ENCODE results near the gene RPL32. TPM values are rescaled to one million over a fixed set of nuclear protein-coding genes. Genes with fewer than 3 reads are reported as not detected.

RPL32 gene
- total RNA-seq, 4 donors from 2014 or later = 373 to 937 (median 550) TPM

- TF ChIP-seq CTCF (IDR thresholded peaks at IDR 0.05) (no peak), EP300 (IDR thresholded peaks at IDR 0.05; ENCODE audit: low read depth) (no peak), POLR2A (IDR thresholded peaks at IDR 0.05) (no peak), POLR2AphosphoS5 (IDR thresholded peaks at IDR 0.05) (no peak)
- intact Hi-C loops (cut with DNase I; ENCODE audit: low total_unique reads) = no loop called here
- Histone ChIP-seq H3K27me3 (no peaks in the 10 kb centered on the region), H3K4me1 (no peaks in the 10 kb centered on the region), H3K36me3 (no peaks in the 10 kb centered on the region), H3K9me3 (no peaks in the 10 kb centered on the region), H3K27ac (no peak overlapping the region), H3K4me3 (no peak overlapping the region)
- in situ Hi-C loops (cut with MboI; ENCODE audit: low pct_ligation_motif_present in 1 of 4, low pct_unique_long_range_greater_than_20kb in 1 of 4, low sequenced_read_pairs in 3 of 4) = no loop called here
- no peak for DNase-seq
- WGBS, 2 donors (ENCODE audit: low coverage in 1 of 2) = 74 to 100% methylated on average over 1 to 8 of the region's 8 CpGs
Observed at GRCh38 chr3:12825156-12825555, 16.2 kb downstream of the RPL32 start.

- Histone ChIP-seq H3K27ac (no peak overlapping the region), H3K4me1 (no peaks in the 10 kb centered on the region), H3K27me3 (no peaks in the 10 kb centered on the region), H3K4me3 (no peak overlapping the region), H3K9me3 (no peaks in the 10 kb centered on the region), H3K36me3 (no peaks in the 10 kb centered on the region)
- 82 to 88% methylated on average over 2 to 7 of the region's 7 CpGs for WGBS, 2 donors (ENCODE audit: low coverage in 1 of 2)
- DNase-seq = no peak
- in situ Hi-C loops (cut with MboI; ENCODE audit: low pct_ligation_motif_present in 1 of 4, low pct_unique_long_range_greater_than_20kb in 1 of 4, low sequenced_read_pairs in 3 of 4) (no loop called here), intact Hi-C loops (cut with DNase I; ENCODE audit: low total_unique reads) (no loop called here)
- no peak for TF ChIP-seq EP300 (IDR thresholded peaks at IDR 0.05; ENCODE audit: low read depth)
- no peak for TF ChIP-seq CTCF (IDR thresholded peaks at IDR 0.05)
- no peak for TF ChIP-seq POLR2A (IDR thresholded peaks at IDR 0.05)
- no peak for TF ChIP-seq POLR2AphosphoS5 (IDR thresholded peaks at IDR 0.05)
Observed at GRCh38 chr3:12824299-12824698, 17.1 kb downstream of the RPL32 start.

GRCh38 chr3:12822725-12823373, 18.5 kb downstream of the RPL32 start:
- H3K36me3 ChIP-seq = no peaks in the 10 kb centered on the region
- intact Hi-C loops (cut with DNase I; ENCODE audit: low total_unique reads) (no loop called here), in situ Hi-C loops (cut with MboI; ENCODE audit: low pct_ligation_motif_present in 1 of 4, low pct_unique_long_range_greater_than_20kb in 1 of 4, low sequenced_read_pairs in 3 of 4) (no loop called here)
- H3K4me3 ChIP-seq = no peak overlapping the region
- 53 to 57% methylated on average over 5 to 8 of the region's 8 CpGs for WGBS, 2 donors (ENCODE audit: low coverage in 1 of 2)
- TF ChIP-seq CTCF (IDR thresholded peaks at IDR 0.05) = peak in 2 of 5 experiments; percentile 7 to 23
- TF ChIP-seq POLR2A (IDR thresholded peaks at IDR 0.05) = no peak
- no peaks in the 10 kb centered on the region for H3K4me1 ChIP-seq
- DNase-seq = no peak
- H3K27me3 ChIP-seq = no peaks in the 10 kb centered on the region
- no peak overlapping the region for H3K27ac ChIP-seq
- H3K9me3 ChIP-seq = no peaks in the 10 kb centered on the region

- Histone ChIP-seq H3K4me3 (no peak overlapping the region), H3K27ac (no peak overlapping the region), H3K27me3 (no peaks in the 10 kb centered on the region), H3K36me3 (no peaks in the 10 kb centered on the region), H3K4me1 (no peaks in the 10 kb centered on the region), H3K9me3 (no peaks in the 10 kb centered on the region)
- TF ChIP-seq EP300 (IDR thresholded peaks at IDR 0.05; ENCODE audit: low read depth) (no peak), POLR2A (IDR thresholded peaks at IDR 0.05) (no peak), CTCF (IDR thresholded peaks at IDR 0.05) (no peak), POLR2AphosphoS5 (IDR thresholded peaks at IDR 0.05) (no peak)
- DNase-seq = no peak
- in situ Hi-C loops (cut with MboI; ENCODE audit: low pct_ligation_motif_present in 1 of 4, low pct_unique_long_range_greater_than_20kb in 1 of 4, low sequenced_read_pairs in 3 of 4) = no loop called here
- WGBS, 2 donors (ENCODE audit: low coverage in 1 of 2) = 20 to 63% methylated on average over 3 to 5 of the region's 5 CpGs
- intact Hi-C loops (cut with DNase I; ENCODE audit: low total_unique reads) = no loop called here
Observed at GRCh38 chr3:12818773-12819172, 22.6 kb downstream of the RPL32 start.
